ENCODE measurements around the gene NUCKS1.

DNA sequence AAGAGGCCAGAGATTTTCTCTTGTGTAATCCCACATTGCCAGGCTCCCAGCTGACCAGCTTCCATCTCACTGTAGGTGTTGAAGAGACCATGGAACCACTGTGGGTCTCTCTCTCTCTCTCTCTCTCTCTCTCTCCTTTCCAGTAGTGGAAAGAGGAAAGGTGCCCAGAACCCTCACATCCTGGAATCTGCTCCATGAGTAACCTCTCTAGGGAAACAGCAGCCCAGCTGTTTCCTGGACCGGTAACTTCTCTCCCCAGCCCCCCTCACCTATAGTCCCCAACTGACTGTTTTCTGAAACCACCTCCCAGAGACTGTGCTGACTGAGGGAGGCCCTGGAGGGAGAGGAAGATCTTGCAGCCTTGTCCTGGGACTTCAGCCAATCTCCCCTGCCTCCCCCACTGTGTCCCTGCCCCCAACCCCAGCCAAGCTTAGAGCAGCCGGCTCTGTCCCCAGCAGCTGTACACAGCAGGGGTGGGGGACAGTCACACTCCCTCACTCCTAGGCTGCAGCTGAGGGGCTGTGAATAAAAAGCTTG is 49.0 kb downstream of the NUCKS1 start:
- TF ChIP-seq, protein P1, sequence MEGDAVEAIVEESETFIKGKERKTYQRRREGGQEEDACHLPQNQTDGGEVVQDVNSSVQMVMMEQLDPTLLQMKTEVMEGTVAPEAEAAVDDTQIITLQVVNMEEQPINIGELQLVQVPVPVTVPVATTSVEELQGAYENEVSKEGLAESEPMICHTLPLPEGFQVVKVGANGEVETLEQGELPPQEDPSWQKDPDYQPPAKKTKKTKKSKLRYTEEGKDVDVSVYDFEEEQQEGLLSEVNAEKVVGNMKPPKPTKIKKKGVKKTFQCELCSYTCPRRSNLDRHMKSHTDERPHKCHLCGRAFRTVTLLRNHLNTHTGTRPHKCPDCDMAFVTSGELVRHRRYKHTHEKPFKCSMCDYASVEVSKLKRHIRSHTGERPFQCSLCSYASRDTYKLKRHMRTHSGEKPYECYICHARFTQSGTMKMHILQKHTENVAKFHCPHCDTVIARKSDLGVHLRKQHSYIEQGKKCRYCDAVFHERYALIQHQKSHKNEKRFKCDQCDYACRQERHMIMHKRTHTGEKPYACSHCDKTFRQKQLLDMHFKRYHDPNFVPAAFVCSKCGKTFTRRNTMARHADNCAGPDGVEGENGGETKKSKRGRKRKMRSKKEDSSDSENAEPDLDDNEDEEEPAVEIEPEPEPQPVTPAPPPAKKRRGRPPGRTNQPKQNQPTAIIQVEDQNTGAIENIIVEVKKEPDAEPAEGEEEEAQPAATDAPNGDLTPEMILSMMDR (IDR thresholded peaks at IDR 0.05; ENCODE audit: insufficient read depth, low read length, poor library complexity, severe bottlenecking) = no peak
- TF ChIP-seq EZH2phosphoT487 (conservative IDR thresholded peaks at IDR 0.05; ENCODE audit: low read length) = no peak
